Measurements from ENCODE around the gene SYT8.

- TF ChIP-seq POLR2A (IDR thresholded peaks at IDR 0.05) = no peak
- TF ChIP-seq CTCF (IDR thresholded peaks at IDR 0.05) = no peak
These were observed 32.0 kb downstream of the SYT8 start for GRCh38 chr11:1866776-1867175.
